Keratinocyte (primary cell): ENCODE results near the gene GRM3. TPM values are rescaled to one million over a fixed set of nuclear protein-coding genes. Genes with fewer than 3 reads are reported as not detected.

Source experiments
- DNase-seq: peaks from one replicate; pipeline ENCODE4 v3.0.0-alpha.2; 2011; ENCODE audit warnings: low read depth, missing footprints, low spot score
- FAIRE-seq: peaks from 2 replicates; lab custom pipeline; 2011; peaks lifted over from hg19 to GRCh38; lab: Jason Lieb, UNC
- H2AFZ ChIP-seq: 2 replicates; pipeline ENCODE4 v1.6.0; 2012; ENCODE audit warnings: low read length, control low read depth, inconsistent platforms; ENCODE audit not compliant: control insufficient read depth
- H3K27ac ChIP-seq: 2 replicates; pipeline ENCODE4 v1.5.1; 2011; ENCODE audit warnings: low read length; ENCODE audit not compliant: control insufficient read depth, insufficient read depth
- H3K27me3 ChIP-seq: 3 replicates; pipeline ENCODE4 v1.6.0; 2011; ENCODE audit warnings: low read length; ENCODE audit not compliant: control insufficient read depth, insufficient read depth; ENCODE audit errors: extremely low read depth
- H3K36me3 ChIP-seq, 2 experiments: 2 replicates in 1 of 2; 3 replicates in 1 of 2; pipeline ENCODE4 v1.5.1; 2011; ENCODE audit warnings: low read length in 2 of 2, mild to moderate bottlenecking in 1 of 2; ENCODE audit not compliant: control insufficient read depth in 2 of 2, insufficient read depth in 2 of 2; ENCODE audit errors: extremely low read depth in 1 of 2
- H3K4me1 ChIP-seq: 3 replicates; pipeline ENCODE4 v1.5.1; 2011; ENCODE audit warnings: low read length; ENCODE audit not compliant: control insufficient read depth, insufficient read depth; ENCODE audit errors: extremely low read depth
- H3K4me2 ChIP-seq: 3 replicates; pipeline ENCODE4 v1.6.0; 2011; ENCODE audit warnings: low read depth, low read length; ENCODE audit not compliant: control insufficient read depth, insufficient read depth; ENCODE audit errors: extremely low read depth
- H3K4me3 ChIP-seq, 3 experiments: fragments of 200-600 bp in 1 of 3; sonication (generic) in 1 of 3; 2 replicates in 2 of 3; 3 replicates in 1 of 3; pipeline ENCODE4 v1.5.1; 2011 to 2016; ENCODE audit warnings: low read length in 3 of 3, mild to moderate bottlenecking in 3 of 3, control low read depth in 2 of 3, inconsistent platforms in 1 of 3, low read depth in 1 of 3, mixed read lengths in 1 of 3, mixed run types in 1 of 3, moderate library complexity in 1 of 3; ENCODE audit not compliant: control insufficient read depth in 2 of 3, insufficient read depth in 2 of 3; ENCODE audit errors: extremely low read depth in 1 of 3
- H3K79me2 ChIP-seq: 2 replicates; pipeline ENCODE4 v1.6.0; 2012; ENCODE audit warnings: low read length; ENCODE audit not compliant: control insufficient read depth, insufficient read depth
- H3K9ac ChIP-seq: 3 replicates; pipeline ENCODE4 v1.6.0; 2011; ENCODE audit warnings: low read length; ENCODE audit not compliant: control insufficient read depth, insufficient read depth; ENCODE audit errors: extremely low read depth
- H3K9me1 ChIP-seq: 3 replicates; pipeline ENCODE4 v1.6.0; 2011; ENCODE audit warnings: low read length; ENCODE audit not compliant: control insufficient read depth, insufficient read depth; ENCODE audit errors: extremely low read depth
- H3K9me3 ChIP-seq: 2 replicates; pipeline ENCODE4 v1.5.1; 2012; ENCODE audit warnings: low read depth, low read length; ENCODE audit not compliant: control insufficient read depth
- H4K20me1 ChIP-seq: 3 replicates; pipeline ENCODE4 v1.6.0; 2011; ENCODE audit warnings: low read length; ENCODE audit not compliant: control insufficient read depth, insufficient read depth; ENCODE audit errors: extremely low read depth
- EZH2 ChIP-seq: IDR thresholded peaks from one replicate; pipeline ENCODE4 v1.6.1; 2012; ENCODE audit warnings: inconsistent platforms, mild to moderate bottlenecking, low read length, moderate library complexity
- dilution Hi-C: fragments of 300-500 bp; cut with MboI; formaldehyde crosslinking; loops from one replicate; pipeline ENCODE4 v1.7.0; 2020; ENCODE audit warnings: low sequenced_read_pairs; ENCODE audit not compliant: extremely low pct_ligation_motif_present
- polyA plus RNA-seq, 5 experiments: library from polyadenylated mRNA; depleted of rRNA in 3 of 5; stranded (reverse) in 3 of 5; stranded (forward) in 1 of 5; unstranded in 1 of 5; fragments of >200 nt; gene quantifications; 1 replicate in 1 of 5; 2 replicates in 3 of 5; 3 replicates in 1 of 5; pipeline versions ENCODE4 v1.2.1 to v1.2.3, GENCODE V29; 2011 to 2012; ENCODE audit warnings: missing spikeins in 2 of 5, low read depth in 1 of 5, low replicate concordance in 1 of 5
- TF ChIP-seq, protein P1 (sequence below), 3 experiments: IDR thresholded peaks in 1 of 3; conservative IDR thresholded peaks in 1 of 3; optimal IDR thresholded peaks in 1 of 3; 2 replicates in 2 of 3; 3 replicates in 1 of 3; pipeline versions ENCODE3 to v1.5.1; 2011; ENCODE audit warnings: low read length in 3 of 3, mild to moderate bottlenecking in 3 of 3, moderate library complexity in 2 of 3, control low read depth in 1 of 3, inconsistent platforms in 1 of 3; ENCODE audit not compliant: insufficient read depth in 2 of 3; ENCODE audit errors: extremely low read depth in 1 of 3

GRM3 gene
- polyA plus RNA-seq, 1 donor (not counting 4 experiments of a cell fraction or from before 2014, with no cell fraction given) = not detected

DNA sequence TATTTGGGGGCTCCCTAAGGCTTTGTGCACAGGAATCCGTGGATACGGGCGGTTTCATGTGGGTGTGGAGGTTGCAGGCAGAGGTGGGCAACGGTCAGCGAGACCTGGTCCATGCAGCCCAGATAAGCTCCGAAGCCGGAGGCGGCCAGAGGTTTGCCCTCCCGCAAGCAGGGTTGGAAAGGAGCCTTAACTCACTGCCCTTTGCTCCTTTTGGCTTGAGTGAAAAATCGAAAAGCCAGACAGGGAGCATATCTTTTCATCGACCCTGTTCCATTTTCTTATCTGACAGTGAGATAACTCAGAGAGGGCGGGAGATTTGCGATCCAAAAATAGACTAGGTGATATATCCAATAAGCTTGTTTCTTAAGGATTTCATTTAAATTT lies 1.5 kb downstream of the GRM3 start:
- Histone ChIP-seq H3K9me1 (no peaks in the 10 kb centered on the region), H3K27ac (no peak overlapping the region), H4K20me1 (no peaks in the 10 kb centered on the region), H3K4me1 (no peaks in the 10 kb centered on the region), H3K79me2 (no peaks in the 10 kb centered on the region), H3K36me3 (no peaks in the 10 kb centered on the region), H3K4me2 (no peak overlapping the region), H3K27me3 (peaks cover 20% of the 10 kb centered on the region), H3K9ac (no peak overlapping the region), H3K4me3 (no peak overlapping the region), H3K9me3 (no peaks in the 10 kb centered on the region), H2AFZ (no peak overlapping the region)
- TF ChIP-seq EZH2 = peak; percentile 33
- TF ChIP-seq, protein P1, sequence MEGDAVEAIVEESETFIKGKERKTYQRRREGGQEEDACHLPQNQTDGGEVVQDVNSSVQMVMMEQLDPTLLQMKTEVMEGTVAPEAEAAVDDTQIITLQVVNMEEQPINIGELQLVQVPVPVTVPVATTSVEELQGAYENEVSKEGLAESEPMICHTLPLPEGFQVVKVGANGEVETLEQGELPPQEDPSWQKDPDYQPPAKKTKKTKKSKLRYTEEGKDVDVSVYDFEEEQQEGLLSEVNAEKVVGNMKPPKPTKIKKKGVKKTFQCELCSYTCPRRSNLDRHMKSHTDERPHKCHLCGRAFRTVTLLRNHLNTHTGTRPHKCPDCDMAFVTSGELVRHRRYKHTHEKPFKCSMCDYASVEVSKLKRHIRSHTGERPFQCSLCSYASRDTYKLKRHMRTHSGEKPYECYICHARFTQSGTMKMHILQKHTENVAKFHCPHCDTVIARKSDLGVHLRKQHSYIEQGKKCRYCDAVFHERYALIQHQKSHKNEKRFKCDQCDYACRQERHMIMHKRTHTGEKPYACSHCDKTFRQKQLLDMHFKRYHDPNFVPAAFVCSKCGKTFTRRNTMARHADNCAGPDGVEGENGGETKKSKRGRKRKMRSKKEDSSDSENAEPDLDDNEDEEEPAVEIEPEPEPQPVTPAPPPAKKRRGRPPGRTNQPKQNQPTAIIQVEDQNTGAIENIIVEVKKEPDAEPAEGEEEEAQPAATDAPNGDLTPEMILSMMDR (optimal IDR thresholded peaks at IDR 0.05 in 1 of 3, IDR thresholded peaks at IDR 0.05 in 1 of 3, conservative IDR thresholded peaks at IDR 0.05 in 1 of 3; ENCODE audit: extremely low read depth in 1 of 3, insufficient read depth in 2 of 3, low read length in 3 of 3) = no peak
- dilution Hi-C loops = no loop called here
- no peak for FAIRE-seq
- no peak for DNase-seq

DNA sequence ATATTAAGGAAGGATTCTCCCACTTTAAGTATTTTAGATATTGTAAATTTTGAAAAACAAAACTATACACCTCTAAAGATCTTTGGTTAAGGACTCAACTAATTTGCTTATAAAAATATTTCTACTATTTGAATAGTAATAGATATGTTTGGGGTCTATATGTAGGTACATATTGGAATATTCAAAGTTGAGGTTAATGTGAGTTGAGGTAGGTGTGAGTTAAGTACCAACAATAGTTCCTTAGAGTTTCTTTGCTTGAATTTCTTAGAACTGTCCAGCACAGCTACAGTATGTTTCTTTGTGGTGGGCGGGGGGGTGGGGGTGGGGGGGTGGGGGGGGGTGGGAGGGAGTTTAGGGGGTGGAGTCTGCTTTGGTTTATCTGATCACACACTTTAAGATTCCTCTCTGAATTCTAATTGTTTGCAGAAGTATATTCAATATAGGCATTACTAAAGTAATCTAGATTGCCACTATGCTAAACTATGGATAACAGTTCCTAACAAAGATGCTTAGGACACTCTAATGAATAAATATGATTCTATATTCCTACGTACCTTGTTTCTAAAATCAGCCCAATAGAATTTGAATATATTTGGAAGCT lies 2.1 kb downstream of the GRM3 start:
- no peak for FAIRE-seq
- Histone ChIP-seq H3K9me1 (no peaks in the 10 kb centered on the region), H3K79me2 (no peaks in the 10 kb centered on the region), H3K9me3 (no peaks in the 10 kb centered on the region), H3K27ac (no peak overlapping the region), H4K20me1 (no peaks in the 10 kb centered on the region), H3K9ac (no peak overlapping the region), H3K36me3 (no peaks in the 10 kb centered on the region), H3K4me3 (no peak overlapping the region), H3K4me2 (no peak overlapping the region), H2AFZ (no peak overlapping the region), H3K4me1 (no peaks in the 10 kb centered on the region), H3K27me3 (peaks cover 20% of the 10 kb centered on the region)
- no peak for DNase-seq
- TF ChIP-seq EZH2 = no peak
- TF ChIP-seq, protein P1 (optimal IDR thresholded peaks at IDR 0.05 in 1 of 3, IDR thresholded peaks at IDR 0.05 in 1 of 3, conservative IDR thresholded peaks at IDR 0.05 in 1 of 3; ENCODE audit: extremely low read depth in 1 of 3, insufficient read depth in 2 of 3, low read length in 3 of 3) = no peak
- dilution Hi-C loops = no loop called here
